ENCODE measurements around the gene METTL8. TPM values are rescaled to one million over a fixed set of nuclear protein-coding genes. Genes with fewer than 3 reads are reported as not detected.

METTL8 gene
- total and polyA plus RNA-seq, 2 of the 13 experiments (the other 11 are each of a cell fraction or from before 2014, with no cell fraction given) = 18.6 to 68.2 TPM

DNA sequence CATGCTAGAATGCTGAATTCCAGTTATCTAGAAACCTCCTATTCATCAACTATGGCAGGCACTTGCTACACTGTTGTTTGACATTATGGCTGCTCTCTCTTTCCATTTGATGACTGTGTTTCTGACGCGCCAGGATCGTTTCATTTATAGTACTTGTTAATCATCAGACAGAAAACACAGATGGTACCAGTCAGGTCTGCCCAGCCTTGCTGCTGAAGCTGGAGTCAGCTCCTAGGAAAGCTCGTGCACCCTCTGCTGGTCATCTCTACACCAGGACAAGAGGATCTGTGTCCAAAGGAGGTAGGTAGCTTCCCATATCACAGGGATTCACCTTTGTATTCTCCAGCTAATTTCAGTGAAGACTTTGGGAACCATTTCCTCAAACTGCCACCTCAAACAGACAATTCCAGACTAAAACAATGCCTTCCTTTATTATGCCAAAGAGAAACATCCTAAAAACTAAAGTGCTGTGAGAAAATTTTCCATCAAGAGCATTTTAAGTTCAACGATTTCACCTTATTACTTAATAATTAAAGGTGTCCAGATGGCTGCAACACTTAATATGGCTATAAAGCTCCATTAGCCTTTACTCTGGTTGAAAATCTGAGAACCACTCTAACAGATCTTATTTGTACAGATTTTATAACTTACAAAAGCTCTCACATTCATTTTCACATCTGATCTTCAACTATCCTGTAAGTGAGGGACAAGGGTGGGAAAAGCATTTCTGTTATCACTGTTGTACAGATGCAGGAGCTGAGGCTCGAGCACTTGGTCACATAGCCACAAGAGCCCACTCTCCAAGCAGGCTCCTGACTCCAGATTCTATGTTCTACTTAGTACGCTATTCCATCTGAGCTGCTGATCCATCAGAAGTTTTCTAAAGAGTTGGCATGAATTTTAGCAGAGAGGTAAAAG, 17.5 kb downstream of the METTL8 start (continued):
- TF ChIP-seq FOXA1 (IDR thresholded peaks at IDR 0.05) = no peak
- TF ChIP-seq FOXA1 (CRISPR knock-in tag; IDR thresholded peaks at IDR 0.05) = no peak
- TF ChIP-seq FOXO1 (CRISPR knock-in tag; IDR thresholded peaks at IDR 0.05) = 0 out of 2 replicates have a peak, but pooled peaks have one; percentile 32
- TF ChIP-seq, protein P1, sequence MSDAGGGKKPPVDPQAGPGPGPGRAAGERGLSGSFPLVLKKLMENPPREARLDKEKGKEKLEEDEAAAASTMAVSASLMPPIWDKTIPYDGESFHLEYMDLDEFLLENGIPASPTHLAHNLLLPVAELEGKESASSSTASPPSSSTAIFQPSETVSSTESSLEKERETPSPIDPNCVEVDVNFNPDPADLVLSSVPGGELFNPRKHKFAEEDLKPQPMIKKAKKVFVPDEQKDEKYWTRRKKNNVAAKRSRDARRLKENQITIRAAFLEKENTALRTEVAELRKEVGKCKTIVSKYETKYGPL (CRISPR knock-in tag; IDR thresholded peaks at IDR 0.05) = no peak
- no peak for TF ChIP-seq CAMTA2 (CRISPR knock-in tag; IDR thresholded peaks at IDR 0.05; ENCODE audit: borderline replicate concordance)
- TF ChIP-seq ZSCAN30 (CRISPR knock-in tag; IDR thresholded peaks at IDR 0.05) = no peak
- TF ChIP-seq CEBPB (IDR thresholded peaks at IDR 0.05; ENCODE audit: borderline replicate concordance, low read depth, low read length) = no peak
- TF ChIP-seq SNAI1 (CRISPR knock-in tag; IDR thresholded peaks at IDR 0.05; ENCODE audit: borderline replicate concordance) = no peak
- TF ChIP-seq ZNF841 (CRISPR knock-in tag; IDR thresholded peaks at IDR 0.05; ENCODE audit: borderline replicate concordance) = no peak
- TF ChIP-seq ZNF775 (CRISPR knock-in tag; IDR thresholded peaks at IDR 0.05; ENCODE audit: borderline replicate concordance) = no peak
- no peak for TF ChIP-seq ZNF7 (CRISPR knock-in tag; IDR thresholded peaks at IDR 0.05)
- no peak for TF ChIP-seq ZNF180 (CRISPR knock-in tag; IDR thresholded peaks at IDR 0.05; ENCODE audit: borderline replicate concordance, low read depth)
- TF ChIP-seq, protein P2, sequence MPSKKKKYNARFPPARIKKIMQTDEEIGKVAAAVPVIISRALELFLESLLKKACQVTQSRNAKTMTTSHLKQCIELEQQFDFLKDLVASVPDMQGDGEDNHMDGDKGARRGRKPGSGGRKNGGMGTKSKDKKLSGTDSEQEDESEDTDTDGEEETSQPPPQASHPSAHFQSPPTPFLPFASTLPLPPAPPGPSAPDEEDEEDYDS (CRISPR knock-in tag; IDR thresholded peaks at IDR 0.05) = no peak; the same call in 1 of the 2 replicates
- TF ChIP-seq, protein P3, sequence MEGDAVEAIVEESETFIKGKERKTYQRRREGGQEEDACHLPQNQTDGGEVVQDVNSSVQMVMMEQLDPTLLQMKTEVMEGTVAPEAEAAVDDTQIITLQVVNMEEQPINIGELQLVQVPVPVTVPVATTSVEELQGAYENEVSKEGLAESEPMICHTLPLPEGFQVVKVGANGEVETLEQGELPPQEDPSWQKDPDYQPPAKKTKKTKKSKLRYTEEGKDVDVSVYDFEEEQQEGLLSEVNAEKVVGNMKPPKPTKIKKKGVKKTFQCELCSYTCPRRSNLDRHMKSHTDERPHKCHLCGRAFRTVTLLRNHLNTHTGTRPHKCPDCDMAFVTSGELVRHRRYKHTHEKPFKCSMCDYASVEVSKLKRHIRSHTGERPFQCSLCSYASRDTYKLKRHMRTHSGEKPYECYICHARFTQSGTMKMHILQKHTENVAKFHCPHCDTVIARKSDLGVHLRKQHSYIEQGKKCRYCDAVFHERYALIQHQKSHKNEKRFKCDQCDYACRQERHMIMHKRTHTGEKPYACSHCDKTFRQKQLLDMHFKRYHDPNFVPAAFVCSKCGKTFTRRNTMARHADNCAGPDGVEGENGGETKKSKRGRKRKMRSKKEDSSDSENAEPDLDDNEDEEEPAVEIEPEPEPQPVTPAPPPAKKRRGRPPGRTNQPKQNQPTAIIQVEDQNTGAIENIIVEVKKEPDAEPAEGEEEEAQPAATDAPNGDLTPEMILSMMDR (CRISPR knock-in tag; IDR thresholded peaks at IDR 0.05) = peak; percentile 97
- TF ChIP-seq ZNF468 (CRISPR knock-in tag; IDR thresholded peaks at IDR 0.05) = no peak
- no peak for TF ChIP-seq ZNF33A (CRISPR knock-in tag; IDR thresholded peaks at IDR 0.05; ENCODE audit: borderline replicate concordance)
- no peak for TF ChIP-seq ARNTL (CRISPR knock-in tag; IDR thresholded peaks at IDR 0.05)
- TF ChIP-seq EED (CRISPR knock-in tag; IDR thresholded peaks at IDR 0.05) = no peak
- TF ChIP-seq, protein P4, sequence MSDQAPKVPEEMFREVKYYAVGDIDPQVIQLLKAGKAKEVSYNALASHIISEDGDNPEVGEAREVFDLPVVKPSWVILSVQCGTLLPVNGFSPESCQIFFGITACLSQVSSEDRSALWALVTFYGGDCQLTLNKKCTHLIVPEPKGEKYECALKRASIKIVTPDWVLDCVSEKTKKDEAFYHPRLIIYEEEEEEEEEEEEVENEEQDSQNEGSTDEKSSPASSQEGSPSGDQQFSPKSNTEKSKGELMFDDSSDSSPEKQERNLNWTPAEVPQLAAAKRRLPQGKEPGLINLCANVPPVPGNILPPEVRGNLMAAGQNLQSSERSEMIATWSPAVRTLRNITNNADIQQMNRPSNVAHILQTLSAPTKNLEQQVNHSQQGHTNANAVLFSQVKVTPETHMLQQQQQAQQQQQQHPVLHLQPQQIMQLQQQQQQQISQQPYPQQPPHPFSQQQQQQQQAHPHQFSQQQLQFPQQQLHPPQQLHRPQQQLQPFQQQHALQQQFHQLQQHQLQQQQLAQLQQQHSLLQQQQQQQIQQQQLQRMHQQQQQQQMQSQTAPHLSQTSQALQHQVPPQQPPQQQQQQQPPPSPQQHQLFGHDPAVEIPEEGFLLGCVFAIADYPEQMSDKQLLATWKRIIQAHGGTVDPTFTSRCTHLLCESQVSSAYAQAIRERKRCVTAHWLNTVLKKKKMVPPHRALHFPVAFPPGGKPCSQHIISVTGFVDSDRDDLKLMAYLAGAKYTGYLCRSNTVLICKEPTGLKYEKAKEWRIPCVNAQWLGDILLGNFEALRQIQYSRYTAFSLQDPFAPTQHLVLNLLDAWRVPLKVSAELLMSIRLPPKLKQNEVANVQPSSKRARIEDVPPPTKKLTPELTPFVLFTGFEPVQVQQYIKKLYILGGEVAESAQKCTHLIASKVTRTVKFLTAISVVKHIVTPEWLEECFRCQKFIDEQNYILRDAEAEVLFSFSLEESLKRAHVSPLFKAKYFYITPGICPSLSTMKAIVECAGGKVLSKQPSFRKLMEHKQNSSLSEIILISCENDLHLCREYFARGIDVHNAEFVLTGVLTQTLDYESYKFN (CRISPR knock-in tag; conservative IDR thresholded peaks at IDR 0.05) = no peak
- TF ChIP-seq NFATC3 (CRISPR knock-in tag; IDR thresholded peaks at IDR 0.05) = no peak
- TF ChIP-seq ZNF879 (CRISPR knock-in tag; IDR thresholded peaks at IDR 0.05) = no peak
- TF ChIP-seq KLF13 (CRISPR knock-in tag; IDR thresholded peaks at IDR 0.05) = no peak
- TF ChIP-seq NR2F1 (CRISPR knock-in tag; IDR thresholded peaks at IDR 0.05) = no peak
- no peak for TF ChIP-seq SP140L (CRISPR knock-in tag; IDR thresholded peaks at IDR 0.05; ENCODE audit: borderline replicate concordance)
- no peak for TF ChIP-seq KAT2B (IDR thresholded peaks at IDR 0.05; ENCODE audit: borderline replicate concordance, low read depth, low read length)

All from HepG2 (cell line).